ENCODE results near the gene CMYA5. TPM values are rescaled to one million over a fixed set of nuclear protein-coding genes. Genes with fewer than 3 reads are reported as not detected.

Gene CMYA5
- total and polyA plus RNA-seq, 4 donors, result 0.29 to 12.3 (median 0.72) TPM

GRCh38 chr5:79829260-79829659 is 139.6 kb downstream of the CMYA5 start:
- TF ChIP-seq, protein P1, sequence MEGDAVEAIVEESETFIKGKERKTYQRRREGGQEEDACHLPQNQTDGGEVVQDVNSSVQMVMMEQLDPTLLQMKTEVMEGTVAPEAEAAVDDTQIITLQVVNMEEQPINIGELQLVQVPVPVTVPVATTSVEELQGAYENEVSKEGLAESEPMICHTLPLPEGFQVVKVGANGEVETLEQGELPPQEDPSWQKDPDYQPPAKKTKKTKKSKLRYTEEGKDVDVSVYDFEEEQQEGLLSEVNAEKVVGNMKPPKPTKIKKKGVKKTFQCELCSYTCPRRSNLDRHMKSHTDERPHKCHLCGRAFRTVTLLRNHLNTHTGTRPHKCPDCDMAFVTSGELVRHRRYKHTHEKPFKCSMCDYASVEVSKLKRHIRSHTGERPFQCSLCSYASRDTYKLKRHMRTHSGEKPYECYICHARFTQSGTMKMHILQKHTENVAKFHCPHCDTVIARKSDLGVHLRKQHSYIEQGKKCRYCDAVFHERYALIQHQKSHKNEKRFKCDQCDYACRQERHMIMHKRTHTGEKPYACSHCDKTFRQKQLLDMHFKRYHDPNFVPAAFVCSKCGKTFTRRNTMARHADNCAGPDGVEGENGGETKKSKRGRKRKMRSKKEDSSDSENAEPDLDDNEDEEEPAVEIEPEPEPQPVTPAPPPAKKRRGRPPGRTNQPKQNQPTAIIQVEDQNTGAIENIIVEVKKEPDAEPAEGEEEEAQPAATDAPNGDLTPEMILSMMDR (IDR thresholded peaks at IDR 0.05; ENCODE audit: control extremely low read depth, extremely low read depth), result no peak
- Histone ChIP-seq H3K9me3 (ENCODE audit: control insufficient read depth in 4 of 4, insufficient read depth in 3 of 4, low read length in 3 of 4) (peaks cover 0 to 7% (median 0%) of the 10 kb centered on the region in 4 donors), H3K4me1 (ENCODE audit: control insufficient read depth in 5 of 5, insufficient read depth in 5 of 5, low read length in 5 of 5) (peaks cover 0 to 6% (median 2%) of the 10 kb centered on the region in 5 donors), H3K36me3 (ENCODE audit: control insufficient read depth in 4 of 4, insufficient read depth in 4 of 4, low read length in 4 of 4) (no peaks in the 10 kb centered on the region), H3K9ac (ENCODE audit: insufficient read depth in 1 of 2, low read length in 2 of 2) (no peak overlapping the region), H3K27ac (ENCODE audit: low read depth in 1 of 2, low read length in 1 of 2) (no peak overlapping the region), H3K4me3 (no peak overlapping the region), H3K27me3 (ENCODE audit: control insufficient read depth in 3 of 3, insufficient read depth in 3 of 3, low read length in 2 of 3) (no peaks in the 10 kb centered on the region)
- WGBS, 2 donors, result 67 to 68% methylated on average over 9 of the region's 9 CpGs
- peak in 1 of 3 donors; percentile 18 for DNase-seq
- ATAC-seq (ENCODE audit: insufficient read depth, low FRiP score), result no peak

GRCh38 chr5:79831381-79832309 is 142.0 kb downstream of the CMYA5 start:
- H3K9ac ChIP-seq (ENCODE audit: insufficient read depth in 1 of 2, low read length in 2 of 2), result no peak overlapping the region
- WGBS, 2 donors, result 61 to 82% methylated on average over 10 of the region's 10 CpGs
- no peaks in the 10 kb centered on the region for H3K36me3 ChIP-seq (ENCODE audit: control insufficient read depth in 4 of 4, insufficient read depth in 4 of 4, low read length in 4 of 4)
- DNase-seq, result peak in 1 of 3 donors; percentile 49
- no peak overlapping the region for H3K4me3 ChIP-seq
- no peak for ATAC-seq (ENCODE audit: insufficient read depth, low FRiP score)
- H3K27ac ChIP-seq (ENCODE audit: low read depth in 1 of 2, low read length in 1 of 2), result no peak overlapping the region
- H3K9me3 ChIP-seq (ENCODE audit: control insufficient read depth in 4 of 4, insufficient read depth in 3 of 4, low read length in 3 of 4), result peaks cover 0 to 6% (median 0%) of the 10 kb centered on the region in 4 donors
- H3K27me3 ChIP-seq (ENCODE audit: control insufficient read depth in 3 of 3, insufficient read depth in 3 of 3, low read length in 2 of 3), result no peaks in the 10 kb centered on the region
- TF ChIP-seq, protein P1 (IDR thresholded peaks at IDR 0.05; ENCODE audit: control extremely low read depth, extremely low read depth), result no peak
- peaks cover 0 to 6% (median 2%) of the 10 kb centered on the region in 5 donors for H3K4me1 ChIP-seq (ENCODE audit: control insufficient read depth in 5 of 5, insufficient read depth in 5 of 5, low read length in 5 of 5)

GRCh38 chr5:79832911-79833310 is 143.3 kb downstream of the CMYA5 start:
- H3K9me3 ChIP-seq (ENCODE audit: control insufficient read depth in 4 of 4, insufficient read depth in 3 of 4, low read length in 3 of 4), result peaks cover 0 to 5% (median 0%) of the 10 kb centered on the region in 4 donors
- no peak for ATAC-seq (ENCODE audit: insufficient read depth, low FRiP score)
- no peak overlapping the region for H3K9ac ChIP-seq (ENCODE audit: insufficient read depth in 1 of 2, low read length in 2 of 2)
- no peaks in the 10 kb centered on the region for H3K36me3 ChIP-seq (ENCODE audit: control insufficient read depth in 4 of 4, insufficient read depth in 4 of 4, low read length in 4 of 4)
- H3K27me3 ChIP-seq (ENCODE audit: control insufficient read depth in 3 of 3, insufficient read depth in 3 of 3, low read length in 2 of 3), result no peaks in the 10 kb centered on the region
- H3K27ac ChIP-seq (ENCODE audit: low read depth in 1 of 2, low read length in 1 of 2), result no peak overlapping the region
- DNase-seq, result no peak
- peaks cover 0 to 6% (median 2%) of the 10 kb centered on the region in 5 donors for H3K4me1 ChIP-seq (ENCODE audit: control insufficient read depth in 5 of 5, insufficient read depth in 5 of 5, low read length in 5 of 5)
- TF ChIP-seq, protein P1 (IDR thresholded peaks at IDR 0.05; ENCODE audit: control extremely low read depth, extremely low read depth), result no peak
- no peak overlapping the region for H3K4me3 ChIP-seq
- 83 to 84% methylated on average over 4 of the region's 4 CpGs for WGBS, 2 donors

Measured in lung (tissue), 12 donors.